SK-N-MC (cell line): ENCODE data around the gene CYP27A1.

Experiments used
- EZH2 ChIP-seq: fragments of 200-600 bp; sonication (generic); IDR thresholded peaks from one replicate; pipeline ENCODE4 v1.6.1; 2017; ENCODE audit warnings: antibody characterized with exemption
- POLR2AphosphoS5 ChIP-seq: IDR thresholded peaks from 2 replicates; pipeline ENCODE4 v1.6.1; 2012; ENCODE audit warnings: mild to moderate bottlenecking, low read depth, low read length, borderline replicate concordance

GRCh38 chr2:218743068-218743467 lies 38.9 kb upstream of the CYP27A1 start:
- no peak for TF ChIP-seq EZH2
- TF ChIP-seq POLR2AphosphoS5 = no peak
